MCF 10A (cell line): Measurements from ENCODE around the gene ABCC6. TPM values are rescaled to one million over a fixed set of nuclear protein-coding genes. Genes with fewer than 3 reads are reported as not detected.

Source experiments
- BruUV-seq: library from RNA; stranded (reverse); fragments of 400-500 nt; replicated peaks from 2 replicates; lab custom pipeline; 2021; lab: Mats Ljungman, UMichigan
- CTCF ChIA-PET: fragments of 300-600 bp; sonication (Branson Sonifier 250); formaldehyde crosslinking; extraction: SDS; loops from one replicate; lab custom pipeline; 2021; ENCODE audit warnings: antibody characterized with exemption, inconsistent platforms; lab: Yijun Ruan, JAX
- POLR2A ChIA-PET: fragments of 300-600, 350-650 bp; sonication (Branson Sonifier 250); formaldehyde crosslinking; extraction: SDS; loops from one replicate; lab custom pipeline; 2020; ENCODE audit warnings: antibody characterized with exemption, inconsistent platforms; lab: Yijun Ruan, JAX
- DNase-seq: peaks from one replicate; pipeline ENCODE4 v3.0.0-alpha.2; 2018; ENCODE audit not compliant: unreplicated experiment
- H3K27ac Mint-ChIP-seq: one replicate; pipeline ENCODE4 v1.8.0; 2022; ENCODE audit warnings: mild to moderate bottlenecking, low read depth, mixed read lengths; ENCODE audit not compliant: unreplicated experiment
- H3K27me3 Mint-ChIP-seq: one replicate; pipeline ENCODE4 v1.8.0; 2022; ENCODE audit warnings: mixed read lengths; ENCODE audit not compliant: insufficient read depth, unreplicated experiment
- H3K36me3 Mint-ChIP-seq: one replicate; pipeline ENCODE4 v1.8.0; 2022; ENCODE audit warnings: mild to moderate bottlenecking, moderate library complexity, mixed read lengths; ENCODE audit not compliant: insufficient read depth, unreplicated experiment
- H3K4me1 Mint-ChIP-seq: one replicate; pipeline ENCODE4 v1.8.0; 2022; ENCODE audit warnings: mixed read lengths; ENCODE audit not compliant: insufficient read depth, unreplicated experiment
- H3K4me3 Mint-ChIP-seq: one replicate; pipeline ENCODE4 v1.8.0; 2022; ENCODE audit warnings: mild to moderate bottlenecking, moderate library complexity, mixed read lengths; ENCODE audit not compliant: unreplicated experiment
- H3K9me3 Mint-ChIP-seq: one replicate; pipeline ENCODE4 v1.8.0; 2022; ENCODE audit warnings: mixed read lengths; ENCODE audit not compliant: unreplicated experiment
- CTCF ChIP-seq: fragments of 200-600 bp; IDR thresholded peaks from one replicate; pipeline ENCODE4 v1.8.0; 2022; ENCODE audit warnings: antibody characterized with exemption, mild to moderate bottlenecking; ENCODE audit not compliant: unreplicated experiment
- intact Hi-C: fragments of 100-400 bp; cut with micrococcal nuclease; formaldehyde crosslinking; loops from 2 replicates; pipeline ENCODE4 v1.14.1; 2022
- total RNA-seq: library from RNA; stranded (reverse); gene quantifications from 2 replicates; pipeline ENCODE4 v1.2.3, GENCODE V29; 2022

Gene ABCC6
- total RNA-seq, 1 experiment from 2014 or later: not detected

- ChIA-PET POLR2A (no interaction called here), CTCF (no interaction called here)
- intact Hi-C loops: no loop called here
- no peak overlapping the region for H3K27ac Mint-ChIP-seq
- DNase-seq: no peak
- H3K9me3 Mint-ChIP-seq: no peaks in the 10 kb centered on the region
- peaks cover 39% of the 10 kb centered on the region for H3K36me3 Mint-ChIP-seq
- H3K27me3 Mint-ChIP-seq: no peaks in the 10 kb centered on the region
- no peak for TF ChIP-seq CTCF
- H3K4me1 Mint-ChIP-seq: no peaks in the 10 kb centered on the region
- H3K4me3 Mint-ChIP-seq: no peak overlapping the region
- no TSS peak for BruUV-seq
Measured at GRCh38 chr16:16102738-16103137, 120.6 kb downstream of the ABCC6 start.

- peaks cover 41% of the 10 kb centered on the region for H3K36me3 Mint-ChIP-seq
- H3K27me3 Mint-ChIP-seq: no peaks in the 10 kb centered on the region
- ChIA-PET CTCF (interaction anchor here (0.6 to 1.1 kb wide), 3 partner anchors 11 to 1458 kb away, joined by 3 to 4 read pairs (median 3); no protein-coding TSS in a partner anchor), POLR2A (no interaction called here)
- no peaks in the 10 kb centered on the region for H3K4me1 Mint-ChIP-seq
- no peak overlapping the region for H3K27ac Mint-ChIP-seq
- no peaks in the 10 kb centered on the region for H3K9me3 Mint-ChIP-seq
- no peak overlapping the region for H3K4me3 Mint-ChIP-seq
- intact Hi-C loops: no loop called here
- TF ChIP-seq CTCF: no peak
- BruUV-seq: no TSS peak
- no peak for DNase-seq
Measured at GRCh38 chr16:16101585-16101984, 121.7 kb downstream of the ABCC6 start.

- CTCF ChIA-PET: interaction anchor here (1.1 kb wide), 1 partner anchor 12 kb away, joined by 4 read pairs; no protein-coding TSS in a partner anchor
- H3K4me1 Mint-ChIP-seq: no peaks in the 10 kb centered on the region
- POLR2A ChIA-PET: no interaction called here
Measured at GRCh38 chr16:16100631-16101030, 122.7 kb downstream of the ABCC6 start.

GRCh38 chr16:16099320-16099719, 124.0 kb downstream of the ABCC6 start:
- no peaks in the 10 kb centered on the region for H3K9me3 Mint-ChIP-seq
- no peak for DNase-seq
- no peak overlapping the region for H3K4me3 Mint-ChIP-seq
- ChIA-PET CTCF (interaction anchor here (0.7 kb wide), 1 partner anchor 15 kb away, joined by 5 read pairs; no protein-coding TSS in a partner anchor), POLR2A (no interaction called here)
- no peaks in the 10 kb centered on the region for H3K27me3 Mint-ChIP-seq
- intact Hi-C loops: no loop called here
- no TSS peak for BruUV-seq
- no peak for TF ChIP-seq CTCF
- no peaks in the 10 kb centered on the region for H3K4me1 Mint-ChIP-seq
- peaks cover 42% of the 10 kb centered on the region for H3K36me3 Mint-ChIP-seq
- no peak overlapping the region for H3K27ac Mint-ChIP-seq

More at GRCh38 chr16:16100631-16101030, 122.7 kb downstream of the ABCC6 start:
- no peak for TF ChIP-seq CTCF
- intact Hi-C loops: no loop called here
- H3K36me3 Mint-ChIP-seq: peaks cover 38% of the 10 kb centered on the region
- BruUV-seq: no TSS peak
- no peak overlapping the region for H3K27ac Mint-ChIP-seq
- no peak for DNase-seq
- no peak overlapping the region for H3K4me3 Mint-ChIP-seq
- H3K27me3 Mint-ChIP-seq: no peaks in the 10 kb centered on the region
- no peaks in the 10 kb centered on the region for H3K9me3 Mint-ChIP-seq

Other genes starting within 250 kb of the ABCC6 start
- 37.4 and 40.1 TPM in 2 replicates for gene NOMO3, start 9.0 kb upstream of the ABCC6 start, total RNA-seq
- gene NPIPA7, start 155.6 kb upstream of the ABCC6 start, total RNA-seq: 19.5 and 20.1 TPM in 2 replicates